ENCODE data around the gene LY86. TPM values are rescaled to one million over a fixed set of nuclear protein-coding genes. Genes with fewer than 3 reads are reported as not detected.

The LY86 gene
- total and polyA plus RNA-seq, 9 of the 15 experiments (the other 6 are each of a cell fraction or from before 2014, with no cell fraction given) = 0.08 to 0.20 TPM; not detected in 7

DNA sequence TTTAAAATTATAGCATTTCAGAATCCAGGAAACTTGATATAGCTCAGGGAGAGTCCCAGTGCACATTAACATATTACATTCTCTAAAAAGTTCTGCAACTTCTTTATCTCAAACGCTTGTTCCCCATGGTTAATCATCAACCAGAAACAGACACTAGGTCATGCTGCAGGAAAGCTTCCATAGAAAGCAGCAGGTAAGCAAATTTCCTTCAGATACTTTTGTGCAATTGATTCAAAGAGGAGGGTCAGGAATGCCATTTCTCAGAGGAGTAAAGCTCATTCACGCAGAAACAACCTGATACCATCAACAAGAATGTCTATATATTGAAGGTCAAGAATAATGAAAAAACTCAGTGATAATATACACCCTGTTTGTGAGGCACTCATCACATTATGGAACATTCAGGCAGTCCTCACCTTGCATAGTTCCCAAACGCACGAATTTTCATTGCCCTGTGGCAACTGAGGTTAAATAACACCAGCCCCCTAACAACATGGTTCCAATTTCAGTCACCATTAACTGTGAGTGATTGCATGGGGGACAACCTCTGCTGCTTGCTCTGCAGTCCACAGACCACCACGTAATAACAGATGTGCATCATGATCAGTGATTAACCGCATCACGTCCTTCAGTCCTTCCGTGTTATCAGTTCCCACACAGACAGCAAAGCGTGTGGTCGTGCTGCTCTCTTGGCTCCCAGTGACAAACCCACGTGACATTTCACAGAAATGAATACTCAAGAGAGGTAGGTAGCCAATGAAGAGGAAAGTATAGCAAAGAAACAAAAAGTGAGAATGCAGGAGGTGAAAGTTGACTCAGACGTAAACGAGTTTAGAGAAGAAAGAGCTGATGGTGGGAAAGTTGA, 95.7 kb downstream of the LY86 start (continued):
- no peak for TF ChIP-seq CUX1 (CRISPR knock-in tag; IDR thresholded peaks at IDR 0.05)
- TF ChIP-seq TAF9B (IDR thresholded peaks at IDR 0.05; ENCODE audit: partially characterized antibody) = peak; percentile 56
- TF ChIP-seq NCOR1 (IDR thresholded peaks at IDR 0.05) = peak; percentile 88
- TF ChIP-seq TAF1 (IDR thresholded peaks at IDR 0.05; ENCODE audit: control insufficient read depth, extremely low read depth, insufficient read depth, low read length, severe bottlenecking) = peak; percentile 45
- TF ChIP-seq FOXM1 (IDR thresholded peaks at IDR 0.05; ENCODE audit: low read depth) = peak; percentile 69
- TF ChIP-seq FOXM1 (CRISPR knock-in tag; IDR thresholded peaks at IDR 0.05; ENCODE audit: low read depth) = no peak
- TF ChIP-seq, protein P1, sequence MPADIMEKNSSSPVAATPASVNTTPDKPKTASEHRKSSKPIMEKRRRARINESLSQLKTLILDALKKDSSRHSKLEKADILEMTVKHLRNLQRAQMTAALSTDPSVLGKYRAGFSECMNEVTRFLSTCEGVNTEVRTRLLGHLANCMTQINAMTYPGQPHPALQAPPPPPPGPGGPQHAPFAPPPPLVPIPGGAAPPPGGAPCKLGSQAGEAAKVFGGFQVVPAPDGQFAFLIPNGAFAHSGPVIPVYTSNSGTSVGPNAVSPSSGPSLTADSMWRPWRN (IDR thresholded peaks at IDR 0.05; ENCODE audit: low read depth) = peak; percentile 97
- peak; percentile 90 for TF ChIP-seq TAL1 (IDR thresholded peaks at IDR 0.05)
- TF ChIP-seq ELF4 (CRISPR knock-in tag; IDR thresholded peaks at IDR 0.05) = peak; percentile 84
- peak; percentile 91 for TF ChIP-seq LCOR (CRISPR knock-in tag; IDR thresholded peaks at IDR 0.05)
- TF ChIP-seq EGR1 (conservative IDR thresholded peaks at IDR 0.05) = no peak
- TF ChIP-seq ZBTB7A (IDR thresholded peaks at IDR 0.05; ENCODE audit: borderline replicate concordance, control insufficient read depth, low read depth, low read length) = peak; percentile 59; the same call in 1 of the 2 replicates
- TF ChIP-seq SIN3B (IDR thresholded peaks at IDR 0.05; ENCODE audit: low read depth) = no peak
- no peak for TF ChIP-seq ASH1L (IDR thresholded peaks at IDR 0.05; ENCODE audit: borderline replicate concordance, low read depth, partially characterized antibody)
- TF ChIP-seq IRF9 (tag; IDR thresholded peaks at IDR 0.05) = no peak
- TF ChIP-seq, protein P2, sequence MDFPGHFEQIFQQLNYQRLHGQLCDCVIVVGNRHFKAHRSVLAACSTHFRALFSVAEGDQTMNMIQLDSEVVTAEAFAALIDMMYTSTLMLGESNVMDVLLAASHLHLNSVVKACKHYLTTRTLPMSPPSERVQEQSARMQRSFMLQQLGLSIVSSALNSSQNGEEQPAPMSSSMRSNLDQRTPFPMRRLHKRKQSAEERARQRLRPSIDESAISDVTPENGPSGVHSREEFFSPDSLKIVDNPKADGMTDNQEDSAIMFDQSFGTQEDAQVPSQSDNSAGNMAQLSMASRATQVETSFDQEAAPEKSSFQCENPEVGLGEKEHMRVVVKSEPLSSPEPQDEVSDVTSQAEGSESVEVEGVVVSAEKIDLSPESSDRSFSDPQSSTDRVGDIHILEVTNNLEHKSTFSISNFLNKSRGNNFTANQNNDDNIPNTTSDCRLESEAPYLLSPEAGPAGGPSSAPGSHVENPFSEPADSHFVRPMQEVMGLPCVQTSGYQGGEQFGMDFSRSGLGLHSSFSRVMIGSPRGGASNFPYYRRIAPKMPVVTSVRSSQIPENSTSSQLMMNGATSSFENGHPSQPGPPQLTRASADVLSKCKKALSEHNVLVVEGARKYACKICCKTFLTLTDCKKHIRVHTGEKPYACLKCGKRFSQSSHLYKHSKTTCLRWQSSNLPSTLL (IDR thresholded peaks at IDR 0.05) = no peak
- TF ChIP-seq CREB1 (IDR thresholded peaks at IDR 0.05) = peak; percentile 88
- TF ChIP-seq CREB1 (CRISPR knock-in tag; IDR thresholded peaks at IDR 0.05) = peak; percentile 87
- TF ChIP-seq U2AF1 (optimal IDR thresholded peaks at IDR 0.05; ENCODE audit: low read depth, low read length) = no peak
- TF ChIP-seq ZNF143 (CRISPR knock-in tag; IDR thresholded peaks at IDR 0.05) = no peak
